ENCODE measurements around the gene CYSLTR2. TPM values are rescaled to one million over a fixed set of nuclear protein-coding genes. Genes with fewer than 3 reads are reported as not detected.

CYSLTR2 gene
- total RNA-seq, 1 donor from 2014 or later: 2.1 TPM

GRCh38 chr13:48733739-48734335 is 80.1 kb downstream of the CYSLTR2 start:
- Histone ChIP-seq H3K79me2 (ENCODE audit: insufficient read depth, low read length) (no peaks in the 10 kb centered on the region), H3K4me1 (ENCODE audit: insufficient read depth, low read length) (no peaks in the 10 kb centered on the region), H3K27me3 (ENCODE audit: insufficient read depth, low read length) (peaks cover 3% of the 10 kb centered on the region), H3K4me2 (ENCODE audit: low read length) (no peak overlapping the region), H4K20me1 (ENCODE audit: insufficient read depth, low read length) (no peaks in the 10 kb centered on the region), H3K9me3 (ENCODE audit: insufficient read depth, low read depth, low read length) (no peaks in the 10 kb centered on the region), H3K4me3 (ENCODE audit: insufficient read depth, low read depth, low read length) (no peak overlapping the region), H3K9ac (ENCODE audit: low read length) (no peak overlapping the region), H3K27ac (ENCODE audit: low read depth, low read length) (no peak overlapping the region), H3K36me3 (ENCODE audit: insufficient read depth, low read length) (no peaks in the 10 kb centered on the region), H2AFZ (ENCODE audit: low read depth, low read length) (no peak overlapping the region)
- FAIRE-seq: no peak
- Mint-ChIP-seq H3K9me3 (ENCODE audit: unreplicated experiment) (peaks cover 2% of the 10 kb centered on the region), H3K36me3 (ENCODE audit: low read depth, unreplicated experiment) (peaks cover 3% of the 10 kb centered on the region), H3K4me1 (ENCODE audit: low read depth, unreplicated experiment) (no peaks in the 10 kb centered on the region), H3K27me3 (ENCODE audit: low read depth, unreplicated experiment) (peaks cover 7% of the 10 kb centered on the region), H3K27ac (ENCODE audit: unreplicated experiment) (no peak overlapping the region), H3K4me3 (ENCODE audit: unreplicated experiment) (no peak overlapping the region)
- no peak for TF ChIP-seq CTCF (IDR thresholded peaks at IDR 0.05; ENCODE audit: insufficient read depth, low read depth, low read length)
- TF ChIP-seq EZH2 (IDR thresholded peaks at IDR 0.05; ENCODE audit: insufficient read depth, low read length): no peak
- no peak for DNase-seq (ENCODE audit: low read depth)

DNA sequence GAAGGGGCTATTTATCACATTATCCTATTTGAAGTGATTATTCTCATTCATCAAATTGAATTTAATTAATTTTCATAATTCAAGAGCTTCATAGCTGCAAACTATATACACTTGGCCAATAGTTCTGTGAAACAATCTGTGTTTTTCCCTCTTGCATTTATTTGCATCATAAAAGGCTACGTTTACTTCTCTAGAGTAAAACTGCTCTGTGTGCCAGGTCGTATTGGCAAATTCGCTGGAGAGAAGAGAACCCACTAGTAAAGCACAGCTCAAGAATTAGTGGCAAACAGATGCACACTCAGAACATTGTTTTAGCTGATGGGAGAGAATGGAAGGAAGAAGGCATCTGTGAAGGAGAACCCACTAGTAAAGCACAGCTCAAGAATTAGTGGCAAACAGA is 81.8 kb downstream of the CYSLTR2 start:
- Histone ChIP-seq H3K27ac (ENCODE audit: low read depth, low read length) (no peak overlapping the region), H3K9me3 (ENCODE audit: insufficient read depth, low read depth, low read length) (no peaks in the 10 kb centered on the region), H2AFZ (ENCODE audit: low read depth, low read length) (no peak overlapping the region), H4K20me1 (ENCODE audit: insufficient read depth, low read length) (no peaks in the 10 kb centered on the region), H3K36me3 (ENCODE audit: insufficient read depth, low read length) (no peaks in the 10 kb centered on the region), H3K4me3 (ENCODE audit: insufficient read depth, low read depth, low read length) (no peak overlapping the region), H3K4me1 (ENCODE audit: insufficient read depth, low read length) (no peaks in the 10 kb centered on the region), H3K4me2 (ENCODE audit: low read length) (no peak overlapping the region), H3K27me3 (ENCODE audit: insufficient read depth, low read length) (peaks cover 3% of the 10 kb centered on the region), H3K9ac (ENCODE audit: low read length) (no peak overlapping the region), H3K79me2 (ENCODE audit: insufficient read depth, low read length) (no peaks in the 10 kb centered on the region)
- TF ChIP-seq CTCF (IDR thresholded peaks at IDR 0.05; ENCODE audit: insufficient read depth, low read depth, low read length) (no peak), EZH2 (IDR thresholded peaks at IDR 0.05; ENCODE audit: insufficient read depth, low read length) (no peak)
- peaks cover 7% of the 10 kb centered on the region for H3K27me3 Mint-ChIP-seq (ENCODE audit: low read depth, unreplicated experiment)
- DNase-seq (ENCODE audit: low read depth): no peak
- peaks cover 13% of the 10 kb centered on the region for H3K4me1 Mint-ChIP-seq (ENCODE audit: low read depth, unreplicated experiment)
- no peak overlapping the region for H3K27ac Mint-ChIP-seq (ENCODE audit: unreplicated experiment)
- H3K9me3 Mint-ChIP-seq (ENCODE audit: unreplicated experiment): peaks cover 4% of the 10 kb centered on the region
- H3K36me3 Mint-ChIP-seq (ENCODE audit: low read depth, unreplicated experiment): peaks cover 3% of the 10 kb centered on the region
- H3K4me3 Mint-ChIP-seq (ENCODE audit: unreplicated experiment): no peak overlapping the region
- FAIRE-seq: no peak

DNA sequence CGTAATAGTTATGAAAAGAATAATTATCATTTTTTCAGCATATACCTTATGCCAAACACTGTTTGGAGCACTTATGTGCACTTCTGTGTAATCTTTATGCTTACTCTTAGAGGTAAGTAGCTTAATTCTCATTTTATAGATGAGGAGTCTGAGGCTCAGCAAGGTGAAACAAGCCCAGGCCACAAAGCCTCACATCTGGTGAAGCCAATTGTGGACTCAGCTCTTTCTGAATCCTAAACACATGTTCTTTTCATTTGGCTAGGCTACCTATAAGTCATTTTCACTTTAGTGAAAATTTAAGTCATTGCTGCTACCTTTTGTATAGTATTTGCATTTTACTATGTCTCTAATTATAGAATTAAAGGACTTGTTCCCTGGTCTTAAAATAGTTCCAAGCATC is 84.0 kb downstream of the CYSLTR2 start:
- no peak for DNase-seq (ENCODE audit: low read depth)
- no peak for FAIRE-seq
- no peak overlapping the region for H3K4me3 Mint-ChIP-seq (ENCODE audit: unreplicated experiment)
- Histone ChIP-seq H3K36me3 (ENCODE audit: insufficient read depth, low read length) (no peaks in the 10 kb centered on the region), H4K20me1 (ENCODE audit: insufficient read depth, low read length) (no peaks in the 10 kb centered on the region), H3K79me2 (ENCODE audit: insufficient read depth, low read length) (no peaks in the 10 kb centered on the region), H3K27me3 (ENCODE audit: insufficient read depth, low read length) (peaks cover 3% of the 10 kb centered on the region), H3K9ac (ENCODE audit: low read length) (no peak overlapping the region), H3K4me1 (ENCODE audit: insufficient read depth, low read length) (no peaks in the 10 kb centered on the region), H3K4me3 (ENCODE audit: insufficient read depth, low read depth, low read length) (no peak overlapping the region), H3K4me2 (ENCODE audit: low read length) (no peak overlapping the region), H2AFZ (ENCODE audit: low read depth, low read length) (no peak overlapping the region), H3K9me3 (ENCODE audit: insufficient read depth, low read depth, low read length) (no peaks in the 10 kb centered on the region), H3K27ac (ENCODE audit: low read depth, low read length) (no peak overlapping the region)
- peaks cover 20% of the 10 kb centered on the region for H3K4me1 Mint-ChIP-seq (ENCODE audit: low read depth, unreplicated experiment)
- H3K9me3 Mint-ChIP-seq (ENCODE audit: unreplicated experiment): peaks cover 4% of the 10 kb centered on the region
- H3K27me3 Mint-ChIP-seq (ENCODE audit: low read depth, unreplicated experiment): peaks cover 2% of the 10 kb centered on the region
- H3K36me3 Mint-ChIP-seq (ENCODE audit: low read depth, unreplicated experiment): peaks cover 3% of the 10 kb centered on the region
- TF ChIP-seq EZH2 (IDR thresholded peaks at IDR 0.05; ENCODE audit: insufficient read depth, low read length) (no peak), CTCF (IDR thresholded peaks at IDR 0.05; ENCODE audit: insufficient read depth, low read depth, low read length) (no peak)
- no peak overlapping the region for H3K27ac Mint-ChIP-seq (ENCODE audit: unreplicated experiment)
